Activated T-cell treated with anti-CD3 and anti-CD28 coated beads, Interleukin-2, amount 50 U/mL, for 24 hours (primary cell): ENCODE measurements around the gene NAV2.
"Not testable (repeated sequence)": the region's sequence is repeated elsewhere in the genome, so short reads cannot be mapped to it uniquely, and the experiment has no call there.

Experiments used
- DNase-seq: peaks from one replicate; pipeline ENCODE4 v3.0.0-alpha.2; 2020
- H3K27ac Mint-ChIP-seq: 2 replicates; pipeline ENCODE4 v1.8.0; 2020; ENCODE audit warnings: mild to moderate bottlenecking, mixed read lengths
- H3K27me3 Mint-ChIP-seq: 2 replicates; pipeline ENCODE4 v1.8.0; 2020; ENCODE audit warnings: mixed read lengths
- H3K36me3 Mint-ChIP-seq: 2 replicates; pipeline ENCODE4 v1.8.0; 2020; ENCODE audit warnings: low read depth, mixed read lengths
- H3K4me1 Mint-ChIP-seq: 2 replicates; pipeline ENCODE4 v1.8.0; 2020; ENCODE audit warnings: low read depth, mixed read lengths
- H3K4me3 Mint-ChIP-seq: 2 replicates; pipeline ENCODE4 v1.8.0; 2020; ENCODE audit warnings: mild to moderate bottlenecking, moderate library complexity, mixed read lengths
- H3K9me3 Mint-ChIP-seq: 2 replicates; pipeline ENCODE4 v1.8.0; 2020; ENCODE audit warnings: mixed read lengths

NAV2 gene

GRCh38 chr11:19987331-19987801, 274.7 kb downstream of the NAV2 start:
- peaks cover 6% of the 10 kb centered on the region for H3K27me3 Mint-ChIP-seq
- no peak for DNase-seq
- H3K4me3 Mint-ChIP-seq, result no peak overlapping the region
- H3K27ac Mint-ChIP-seq, result no peak overlapping the region
- H3K4me1 Mint-ChIP-seq, result no peaks in the 10 kb centered on the region
- no peaks in the 10 kb centered on the region for H3K36me3 Mint-ChIP-seq
- H3K9me3 Mint-ChIP-seq, result no peaks in the 10 kb centered on the region

GRCh38 chr11:19988598-19988997, 276.0 kb downstream of the NAV2 start:
- no peaks in the 10 kb centered on the region for H3K9me3 Mint-ChIP-seq
- H3K27ac Mint-ChIP-seq, result no peak overlapping the region
- H3K4me1 Mint-ChIP-seq, result no peaks in the 10 kb centered on the region
- H3K36me3 Mint-ChIP-seq, result no peaks in the 10 kb centered on the region
- no peak overlapping the region for H3K4me3 Mint-ChIP-seq
- DNase-seq, result no peak
- H3K27me3 Mint-ChIP-seq, result peaks cover 6% of the 10 kb centered on the region

- no peak for DNase-seq
- Mint-ChIP-seq H3K36me3 (no peaks in the 10 kb centered on the region), H3K4me3 (no peak overlapping the region), H3K9me3 (no peaks in the 10 kb centered on the region), H3K4me1 (no peaks in the 10 kb centered on the region), H3K27me3 (peaks cover 3% of the 10 kb centered on the region), H3K27ac (no peak overlapping the region)
These were observed 276.6 kb downstream of the NAV2 start for GRCh38 chr11:19989191-19989590.

- H3K4me3 Mint-ChIP-seq, result no peak overlapping the region
- H3K4me1 Mint-ChIP-seq, result no peaks in the 10 kb centered on the region
- no peaks in the 10 kb centered on the region for H3K36me3 Mint-ChIP-seq
- no peak for DNase-seq
- H3K27me3 Mint-ChIP-seq, result peaks cover 3% of the 10 kb centered on the region
- H3K27ac Mint-ChIP-seq, result no peak overlapping the region
- H3K9me3 Mint-ChIP-seq, result no peaks in the 10 kb centered on the region
These were observed 279.5 kb downstream of the NAV2 start for GRCh38 chr11:19992162-19992561.

GRCh38 chr11:19992998-19993397, 280.4 kb downstream of the NAV2 start:
- no peak for DNase-seq
- Mint-ChIP-seq H3K27ac (no peak overlapping the region), H3K9me3 (no peaks in the 10 kb centered on the region), H3K36me3 (no peaks in the 10 kb centered on the region), H3K4me1 (no peaks in the 10 kb centered on the region), H3K4me3 (no peak overlapping the region), H3K27me3 (peaks cover 3% of the 10 kb centered on the region)

GRCh38 chr11:19994672-19995071, 282.0 kb downstream of the NAV2 start:
- peaks cover 11% of the 10 kb centered on the region for H3K27me3 Mint-ChIP-seq
- no peaks in the 10 kb centered on the region for H3K9me3 Mint-ChIP-seq
- no peak for DNase-seq
- H3K4me3 Mint-ChIP-seq, result no peak overlapping the region
- no peaks in the 10 kb centered on the region for H3K4me1 Mint-ChIP-seq
- H3K36me3 Mint-ChIP-seq, result no peaks in the 10 kb centered on the region
- no peak overlapping the region for H3K27ac Mint-ChIP-seq

- no peaks in the 10 kb centered on the region for H3K36me3 Mint-ChIP-seq
- no peak overlapping the region for H3K4me3 Mint-ChIP-seq
- H3K9me3 Mint-ChIP-seq, result no peaks in the 10 kb centered on the region
- no peak overlapping the region for H3K27ac Mint-ChIP-seq
- DNase-seq, result no peak
- H3K4me1 Mint-ChIP-seq, result no peaks in the 10 kb centered on the region
- H3K27me3 Mint-ChIP-seq, result peaks cover 15% of the 10 kb centered on the region
These were observed 282.5 kb downstream of the NAV2 start for GRCh38 chr11:19995145-19995544.

- no peaks in the 10 kb centered on the region for H3K4me1 Mint-ChIP-seq
- H3K27ac Mint-ChIP-seq, result no peak overlapping the region
- DNase-seq, result no peak
- peaks cover 16% of the 10 kb centered on the region for H3K27me3 Mint-ChIP-seq
- no peaks in the 10 kb centered on the region for H3K36me3 Mint-ChIP-seq
- no peak overlapping the region for H3K4me3 Mint-ChIP-seq
- no peaks in the 10 kb centered on the region for H3K9me3 Mint-ChIP-seq
These were observed 283.9 kb downstream of the NAV2 start for GRCh38 chr11:19996571-19996970.

- Mint-ChIP-seq H3K4me1 (no peaks in the 10 kb centered on the region), H3K9me3 (no peaks in the 10 kb centered on the region), H3K27ac (no peak overlapping the region), H3K27me3 (peaks cover 18% of the 10 kb centered on the region), H3K4me3 (no peak overlapping the region), H3K36me3 (no peaks in the 10 kb centered on the region)
- DNase-seq, result no peak
These were observed 287.3 kb downstream of the NAV2 start for GRCh38 chr11:20000022-20000350.

GRCh38 chr11:20000351-20001134, 287.9 kb downstream of the NAV2 start:
- peaks cover 18% of the 10 kb centered on the region for H3K27me3 Mint-ChIP-seq
- H3K4me3 Mint-ChIP-seq, result no peak overlapping the region
- H3K36me3 Mint-ChIP-seq, result no peaks in the 10 kb centered on the region
- no peaks in the 10 kb centered on the region for H3K9me3 Mint-ChIP-seq
- H3K27ac Mint-ChIP-seq, result no peak overlapping the region
- no peaks in the 10 kb centered on the region for H3K4me1 Mint-ChIP-seq
- DNase-seq, result no peak

GRCh38 chr11:20002312-20003216, 289.9 kb downstream of the NAV2 start:
- no peaks in the 10 kb centered on the region for H3K36me3 Mint-ChIP-seq
- H3K27me3 Mint-ChIP-seq, result peaks cover 20% of the 10 kb centered on the region
- H3K27ac Mint-ChIP-seq, result no peak overlapping the region
- no peak overlapping the region for H3K4me3 Mint-ChIP-seq
- no peak for DNase-seq
- no peaks in the 10 kb centered on the region for H3K9me3 Mint-ChIP-seq
- no peaks in the 10 kb centered on the region for H3K4me1 Mint-ChIP-seq

- Mint-ChIP-seq H3K36me3 (no peaks in the 10 kb centered on the region), H3K4me3 (no peak overlapping the region), H3K27me3 (peaks cover 20% of the 10 kb centered on the region), H3K27ac (no peak overlapping the region), H3K4me1 (no peaks in the 10 kb centered on the region), H3K9me3 (no peaks in the 10 kb centered on the region)
- DNase-seq, result no peak
These were observed 290.7 kb downstream of the NAV2 start for GRCh38 chr11:20003351-20003750.

GRCh38 chr11:20004866-20005265, 292.2 kb downstream of the NAV2 start:
- H3K27ac Mint-ChIP-seq, result no peak overlapping the region
- H3K36me3 Mint-ChIP-seq, result no peaks in the 10 kb centered on the region
- H3K9me3 Mint-ChIP-seq, result no peaks in the 10 kb centered on the region
- no peak overlapping the region for H3K4me3 Mint-ChIP-seq
- H3K27me3 Mint-ChIP-seq, result peaks cover 11% of the 10 kb centered on the region
- no peaks in the 10 kb centered on the region for H3K4me1 Mint-ChIP-seq
- no peak for DNase-seq

GRCh38 chr11:20005747-20006146, 293.1 kb downstream of the NAV2 start:
- H3K4me3 Mint-ChIP-seq, result no peak overlapping the region
- H3K4me1 Mint-ChIP-seq, result no peaks in the 10 kb centered on the region
- H3K36me3 Mint-ChIP-seq, result no peaks in the 10 kb centered on the region
- H3K27ac Mint-ChIP-seq, result no peak overlapping the region
- peaks cover 8% of the 10 kb centered on the region for H3K27me3 Mint-ChIP-seq
- no peaks in the 10 kb centered on the region for H3K9me3 Mint-ChIP-seq
- DNase-seq, result no peak

GRCh38 chr11:20006618-20007017, 294.0 kb downstream of the NAV2 start:
- not testable (repeated sequence) for H3K9me3 Mint-ChIP-seq, H3K36me3 Mint-ChIP-seq, DNase-seq, H3K4me3 Mint-ChIP-seq, H3K4me1 Mint-ChIP-seq, H3K27me3 Mint-ChIP-seq, H3K27ac Mint-ChIP-seq
